GM19372 (cell line): ENCODE data around the gene GRIK4.
A peak's percentile ranks its signal among the peaks of the same experiment; 100 is the strongest.

Experiments used
- ATAC-seq: cut with Tn5 transposase; IDR thresholded peaks from one replicate; pipeline ENCODE4 v1.9.1; 2021; ENCODE audit warnings: mild to moderate bottlenecking, low read depth, moderate library complexity; ENCODE audit not compliant: unreplicated experiment

Gene GRIK4

GRCh38 chr11:120818097-120818496 lies 306.5 kb downstream of the GRIK4 start:
- no peak for ATAC-seq

GRCh38 chr11:120819003-120819402 lies 307.5 kb downstream of the GRIK4 start:
- ATAC-seq = no peak

GRCh38 chr11:120819437-120820365 lies 308.2 kb downstream of the GRIK4 start:
- no peak for ATAC-seq

GRCh38 chr11:120823159-120823558 lies 311.6 kb downstream of the GRIK4 start:
- no peak for ATAC-seq

GRCh38 chr11:120824242-120824641 lies 312.7 kb downstream of the GRIK4 start:
- ATAC-seq = no peak

GRCh38 chr11:120827198-120827597 lies 315.6 kb downstream of the GRIK4 start:
- no peak for ATAC-seq

- ATAC-seq = no peak
Observed at GRCh38 chr11:120827820-120828219, 316.3 kb downstream of the GRIK4 start.

- no peak for ATAC-seq
Observed at GRCh38 chr11:120828847-120829246, 317.3 kb downstream of the GRIK4 start.

- ATAC-seq = no peak
Observed at GRCh38 chr11:120830085-120830620, 318.6 kb downstream of the GRIK4 start.

- no peak for ATAC-seq
Observed at GRCh38 chr11:120832481-120833238, 321.1 kb downstream of the GRIK4 start.

- no peak for ATAC-seq
Observed at GRCh38 chr11:120834686-120835210, 323.2 kb downstream of the GRIK4 start.

- peak; percentile 92 for ATAC-seq
Observed at GRCh38 chr11:120835601-120836228, 324.2 kb downstream of the GRIK4 start.

- no peak for ATAC-seq
Observed at GRCh38 chr11:120837696-120838095, 326.1 kb downstream of the GRIK4 start.

GRCh38 chr11:120839201-120839600 lies 327.7 kb downstream of the GRIK4 start:
- no peak for ATAC-seq

GRCh38 chr11:120839846-120840402 lies 328.4 kb downstream of the GRIK4 start:
- no peak for ATAC-seq

GRCh38 chr11:120840661-120841060 lies 329.1 kb downstream of the GRIK4 start:
- ATAC-seq = no peak

GRCh38 chr11:120841074-120841473 lies 329.5 kb downstream of the GRIK4 start:
- ATAC-seq = no peak

- ATAC-seq = no peak
Observed at GRCh38 chr11:120842195-120842594, 330.6 kb downstream of the GRIK4 start.

GRCh38 chr11:120853435-120853834 lies 341.9 kb downstream of the GRIK4 start:
- ATAC-seq = no peak

- ATAC-seq = no peak
Observed at GRCh38 chr11:120854988-120855387, 343.4 kb downstream of the GRIK4 start.
